NCI-H2081 (cell line): ENCODE data around the gene FCN3.
A peak's percentile ranks its signal among the peaks of the same experiment; 100 is the strongest.
"Not testable (repeated sequence)": the region's sequence is repeated elsewhere in the genome, so short reads cannot be mapped to it uniquely, and the experiment has no call there.

Source experiments
- DNase-seq, 2 experiments: peaks; one replicate each; lab custom pipeline; 2025; lab: John Stamatoyannopoulos, UW

The FCN3 gene

DNA sequence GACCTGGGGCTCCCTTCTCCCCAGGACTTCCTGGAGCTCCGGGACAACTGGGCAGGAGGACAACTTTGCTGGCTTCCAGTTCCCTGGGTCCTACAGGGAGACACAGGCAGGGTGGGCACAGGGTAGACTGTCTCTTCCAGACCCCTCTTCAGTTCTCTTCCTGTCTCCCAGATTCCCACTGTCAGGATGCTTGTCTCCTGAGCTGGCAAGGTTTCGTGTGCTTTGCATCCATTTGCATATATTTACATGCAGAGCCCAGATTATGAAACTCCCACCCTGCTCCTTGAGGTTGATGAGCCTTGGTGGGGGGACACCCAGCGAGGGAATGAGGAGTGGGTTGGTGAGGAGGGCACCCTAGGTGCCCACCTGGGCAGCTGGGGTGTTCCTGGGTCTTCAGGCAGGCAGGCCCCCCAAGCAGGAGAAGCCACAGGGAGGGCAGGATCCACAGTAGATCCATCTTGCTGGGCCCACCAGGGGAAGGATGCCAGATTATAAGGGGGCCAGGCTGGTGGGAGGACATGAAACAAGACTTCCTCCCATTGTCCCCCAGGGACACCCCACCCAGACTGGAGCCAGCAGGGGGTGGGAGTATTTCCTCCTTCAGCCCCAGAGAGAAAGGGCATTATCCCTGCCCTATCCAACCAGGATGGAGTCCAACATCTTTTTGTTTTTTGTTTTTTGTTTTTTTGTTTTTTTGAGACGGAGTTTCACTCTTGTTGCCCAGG lies at the start of gene FCN3:
Gene FCN3 (minus strand): TSS at position 463 of the 725 bp plus-strand sequence. CDS start 6 bp downstream, at position 457.
- no peak for DNase-seq

DNA sequence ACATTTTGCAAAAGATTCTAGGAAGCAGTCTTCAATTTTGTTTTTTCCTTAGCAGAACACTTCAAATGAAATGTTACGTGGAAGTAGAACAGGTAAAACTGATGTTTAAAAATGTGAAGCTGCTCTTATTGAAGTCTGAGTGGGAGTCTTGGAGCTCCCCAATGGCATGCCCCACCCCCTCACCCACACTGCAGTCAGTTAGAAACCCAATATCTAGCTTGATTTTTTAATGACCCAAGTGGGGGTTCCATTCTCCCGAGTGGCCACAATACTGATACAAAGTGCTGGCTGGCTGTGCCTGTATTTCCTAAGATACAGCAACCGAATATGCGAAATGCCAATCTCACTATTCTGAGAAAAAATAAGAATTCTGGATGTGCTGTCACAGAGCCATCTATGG lies 49.1 kb upstream of the FCN3 start:
- DNase-seq = no peak

DNA sequence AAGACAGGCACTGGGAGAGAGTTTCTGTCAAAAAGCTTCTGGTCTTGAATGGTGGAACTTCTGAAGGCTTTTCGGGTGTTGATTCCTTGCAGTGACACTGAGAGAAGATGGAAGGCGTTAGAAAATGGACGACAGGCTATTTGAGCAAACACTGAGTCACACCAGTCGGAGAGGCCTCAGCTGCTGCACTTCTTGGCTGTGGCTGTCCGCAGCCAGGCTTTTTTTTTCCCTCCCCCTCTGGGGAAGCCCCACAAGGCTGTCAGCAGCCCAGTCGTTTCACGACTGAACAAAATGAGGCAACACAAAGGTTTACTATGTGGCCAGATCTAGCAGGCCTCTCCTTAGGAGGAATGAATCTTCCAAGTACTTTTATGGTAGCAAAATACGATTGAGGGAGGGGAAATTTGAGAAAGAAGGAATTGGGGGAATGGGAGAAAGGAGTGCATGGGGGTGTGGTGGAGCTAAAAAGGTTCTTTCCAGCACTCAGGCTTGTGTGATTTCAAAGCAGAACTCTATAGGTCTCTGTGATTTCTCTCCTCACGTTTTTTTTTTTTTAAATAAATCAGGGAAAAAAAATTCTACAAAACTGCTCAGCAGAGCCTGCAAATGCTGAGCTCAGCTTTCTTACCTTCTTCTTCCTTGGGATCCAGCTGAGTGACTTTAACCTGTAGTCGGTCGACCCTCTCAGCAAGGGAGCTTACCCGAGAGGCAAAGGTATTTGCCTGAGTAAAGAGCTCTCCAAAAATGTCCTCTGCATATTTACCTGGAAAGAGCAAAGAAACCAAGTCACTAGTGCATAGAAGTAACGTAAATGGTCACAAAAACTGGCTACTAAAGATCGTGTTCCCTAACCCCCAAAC lies 43.9 kb upstream of the FCN3 start:
- DNase-seq = no peak

DNA sequence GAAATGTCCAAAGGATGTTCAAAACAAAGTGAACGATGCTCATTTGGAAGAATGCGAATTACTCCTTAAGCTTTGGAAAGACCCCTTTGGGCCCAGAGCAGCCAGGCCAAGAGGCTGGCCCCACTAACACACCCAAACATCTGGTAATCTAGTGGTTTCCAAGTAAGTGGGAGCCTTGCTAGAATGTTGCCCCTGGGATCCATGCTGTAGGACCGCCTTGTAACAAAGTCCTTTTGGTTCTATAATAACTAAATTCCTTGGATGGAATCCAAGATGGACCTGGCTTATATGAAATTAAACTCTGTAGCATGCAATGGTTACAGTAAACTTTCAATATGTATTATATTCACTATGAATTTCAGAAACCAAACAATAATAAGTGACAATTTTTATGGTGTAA lies 43.1 kb upstream of the FCN3 start:
- no peak for DNase-seq

DNA sequence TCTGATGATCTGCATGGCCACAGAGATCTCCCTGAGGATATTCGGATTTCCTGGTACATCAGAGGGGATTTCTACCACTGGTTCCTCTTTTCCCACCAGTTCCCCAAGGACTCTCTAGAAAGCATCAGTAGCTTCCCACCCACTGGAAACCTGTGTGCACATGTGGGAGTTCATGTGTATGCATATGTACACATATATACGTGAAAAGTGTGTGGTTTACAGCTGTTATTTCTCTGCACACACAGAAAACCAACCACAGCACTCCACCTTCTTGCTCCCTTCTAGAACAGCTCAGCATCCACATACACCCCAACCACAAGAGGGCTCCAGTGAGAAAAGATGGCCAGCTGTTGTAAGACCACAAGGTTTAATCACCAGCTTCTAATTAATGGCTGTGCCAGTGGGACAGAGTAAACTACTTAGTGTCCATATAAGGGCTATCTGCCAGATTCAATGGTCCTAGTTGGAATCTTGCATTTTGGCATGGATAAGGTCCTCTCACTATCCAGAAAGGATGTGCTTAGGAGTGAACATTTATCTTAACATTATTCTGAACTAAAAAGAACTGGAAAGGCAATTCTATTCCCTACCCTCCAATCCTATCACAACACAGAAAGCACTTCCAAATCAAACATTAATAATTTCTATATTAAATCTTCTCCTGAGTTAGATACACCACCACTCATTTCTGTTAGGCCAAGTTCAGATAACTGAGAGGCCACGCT lies 41.9 kb upstream of the FCN3 start:
- peak; percentile 57 to 75 for DNase-seq

DNA sequence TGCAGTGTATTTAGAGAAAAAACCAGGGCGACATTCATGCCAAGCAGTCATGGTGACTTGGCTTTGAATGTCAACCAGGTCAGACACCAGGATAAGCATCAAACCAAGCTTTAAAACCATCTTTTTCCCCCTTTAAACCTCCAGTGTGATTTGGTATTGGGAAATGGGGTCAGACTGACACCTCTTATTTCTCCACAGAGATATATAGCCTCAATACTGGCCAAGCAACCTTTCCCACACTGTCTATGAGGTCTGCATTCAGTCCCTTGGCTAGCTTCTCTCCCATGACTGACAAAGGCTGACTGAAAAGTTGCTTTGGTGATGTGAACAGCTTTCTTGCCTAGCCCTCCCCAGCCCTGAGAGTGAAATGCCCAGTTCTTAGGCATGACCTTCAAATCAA lies 39.5 kb upstream of the FCN3 start:
- no peak for DNase-seq

DNA sequence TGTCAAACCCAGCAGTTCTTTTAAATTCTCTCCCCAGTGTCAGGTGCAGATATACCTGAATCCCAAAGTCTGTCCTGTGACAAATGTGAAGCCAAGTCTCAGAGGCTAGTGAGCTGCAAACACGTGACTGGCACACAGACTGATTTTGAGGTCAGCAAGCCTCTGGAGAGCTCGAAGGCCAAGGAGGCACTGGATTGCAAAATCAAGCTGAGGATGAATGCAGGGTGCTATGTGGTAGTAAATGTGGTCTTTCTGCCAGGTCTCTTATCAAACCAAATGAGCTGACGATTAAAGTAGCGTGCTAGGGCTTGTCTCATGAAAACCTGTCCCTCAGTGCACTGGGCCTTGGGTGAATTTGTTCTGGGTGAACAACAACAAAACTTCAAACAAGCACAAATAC lies 38.4 kb upstream of the FCN3 start:
- DNase-seq = no peak

DNA sequence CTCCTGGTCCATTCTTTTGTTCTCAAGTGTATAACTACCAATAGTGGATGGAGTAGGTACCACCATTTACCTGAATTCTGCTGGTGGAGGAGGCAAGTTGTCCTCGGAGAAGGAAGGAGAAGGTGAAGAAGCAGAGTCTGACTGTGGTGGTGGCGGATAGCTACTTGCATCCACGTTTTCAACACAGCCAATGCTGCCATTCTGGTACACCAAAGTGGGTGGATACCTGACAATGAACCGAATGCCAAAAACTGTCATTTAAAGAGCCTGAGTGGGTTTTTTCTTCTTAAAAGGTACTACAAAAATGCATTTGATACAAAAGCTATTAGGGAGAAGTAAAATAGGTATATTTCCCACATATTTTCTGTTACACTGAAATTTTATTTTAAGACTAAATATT lies 37.9 kb upstream of the FCN3 start:
- DNase-seq = no peak

DNA sequence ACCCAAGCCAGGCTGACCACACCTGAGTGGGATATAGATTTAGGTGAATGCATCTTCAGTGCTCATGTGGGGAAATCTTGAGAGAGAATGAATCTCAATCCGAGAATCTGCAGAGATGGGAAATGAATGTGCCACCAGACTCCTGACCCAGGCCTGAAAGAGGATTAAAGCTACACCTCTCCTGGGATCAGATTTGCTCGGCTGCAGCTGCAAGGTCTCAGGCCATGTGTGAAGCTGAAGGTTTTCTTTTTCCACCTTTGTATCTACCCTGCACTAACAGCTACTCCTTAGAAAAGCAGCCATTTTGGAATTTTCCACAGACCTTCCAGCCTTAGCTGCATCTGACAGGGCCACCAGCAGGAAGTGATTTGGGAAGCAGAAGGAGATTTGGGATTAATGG lies 36.1 kb upstream of the FCN3 start:
- DNase-seq = no peak

DNA sequence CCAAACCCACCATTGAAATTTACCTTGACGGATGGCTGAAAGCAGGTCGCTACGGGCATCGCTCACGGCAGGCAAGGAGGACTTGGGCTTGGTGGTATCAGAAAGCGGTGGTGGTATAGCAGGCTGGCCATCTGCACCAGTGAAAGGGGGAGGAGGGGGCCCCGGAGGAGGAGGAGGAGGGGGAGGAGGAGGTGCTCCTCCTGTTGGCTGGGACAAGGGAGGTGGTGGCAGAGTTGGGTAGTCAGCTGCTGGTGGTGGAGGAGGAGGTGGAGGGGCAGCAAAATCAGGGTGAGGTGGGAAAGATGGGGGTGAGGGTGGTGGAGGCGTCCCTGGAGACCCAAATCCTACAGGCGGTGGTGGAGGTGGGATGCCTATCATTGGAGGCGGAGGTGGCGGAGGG lies 35.0 kb upstream of the FCN3 start:
- DNase-seq = no peak

DNA sequence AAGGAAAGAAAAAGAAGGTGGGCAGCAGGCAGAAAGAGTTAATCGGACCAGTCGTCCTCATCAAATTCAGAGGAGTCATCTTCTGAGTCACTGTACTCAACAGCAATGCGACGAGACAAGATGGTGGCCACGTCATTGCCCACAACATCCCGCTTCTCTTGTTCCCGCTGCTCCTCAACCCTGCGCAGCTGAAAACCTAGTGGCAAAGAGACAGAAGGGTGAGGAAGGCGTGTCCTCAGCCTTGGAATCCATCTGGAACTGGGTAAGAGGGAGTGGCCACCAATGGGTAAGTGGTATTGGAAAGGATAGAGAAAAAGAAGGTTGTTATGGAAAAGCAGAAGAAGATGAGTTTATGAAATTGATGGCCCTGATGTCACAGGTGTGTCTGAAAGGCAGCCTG lies 33.5 kb upstream of the FCN3 start:
- DNase-seq = no peak

DNA sequence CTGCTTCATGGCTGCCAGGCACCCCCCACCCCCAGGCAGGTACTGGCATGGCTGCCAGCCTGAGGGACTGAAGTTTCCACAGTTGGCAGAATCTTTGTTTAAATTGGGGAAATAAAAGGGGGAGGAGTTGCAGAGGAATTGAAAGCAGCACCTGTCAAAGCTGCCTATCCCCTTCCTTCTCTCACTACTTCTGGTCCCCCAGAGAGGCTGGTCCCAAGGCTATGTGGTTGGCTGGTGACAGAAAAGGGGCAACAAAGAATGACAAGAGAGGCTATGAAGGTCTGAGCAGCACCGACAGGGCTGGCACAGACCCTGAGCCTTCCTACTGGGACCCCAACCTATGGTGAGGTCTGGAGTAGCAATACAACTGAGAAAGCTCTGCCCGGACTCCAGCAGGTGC lies 32.2 kb upstream of the FCN3 start:
- DNase-seq = not testable (repeated sequence)

DNA sequence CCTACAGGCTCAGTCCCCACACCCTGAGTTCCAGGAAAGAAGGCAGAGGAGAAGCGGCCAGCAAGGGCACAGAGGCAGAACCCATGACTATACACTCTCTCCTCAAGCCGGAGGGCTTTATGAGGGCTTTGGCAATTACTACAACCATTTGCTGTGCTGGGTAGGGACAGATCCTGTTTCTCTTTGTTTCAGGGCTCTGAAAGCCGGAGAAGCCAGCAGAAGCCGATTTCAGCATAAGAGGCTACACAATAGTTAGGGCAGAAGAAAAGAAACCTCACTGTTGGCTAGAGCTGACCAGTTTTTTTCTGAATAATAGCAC lies 31.7 kb upstream of the FCN3 start:
- no peak for DNase-seq

DNA sequence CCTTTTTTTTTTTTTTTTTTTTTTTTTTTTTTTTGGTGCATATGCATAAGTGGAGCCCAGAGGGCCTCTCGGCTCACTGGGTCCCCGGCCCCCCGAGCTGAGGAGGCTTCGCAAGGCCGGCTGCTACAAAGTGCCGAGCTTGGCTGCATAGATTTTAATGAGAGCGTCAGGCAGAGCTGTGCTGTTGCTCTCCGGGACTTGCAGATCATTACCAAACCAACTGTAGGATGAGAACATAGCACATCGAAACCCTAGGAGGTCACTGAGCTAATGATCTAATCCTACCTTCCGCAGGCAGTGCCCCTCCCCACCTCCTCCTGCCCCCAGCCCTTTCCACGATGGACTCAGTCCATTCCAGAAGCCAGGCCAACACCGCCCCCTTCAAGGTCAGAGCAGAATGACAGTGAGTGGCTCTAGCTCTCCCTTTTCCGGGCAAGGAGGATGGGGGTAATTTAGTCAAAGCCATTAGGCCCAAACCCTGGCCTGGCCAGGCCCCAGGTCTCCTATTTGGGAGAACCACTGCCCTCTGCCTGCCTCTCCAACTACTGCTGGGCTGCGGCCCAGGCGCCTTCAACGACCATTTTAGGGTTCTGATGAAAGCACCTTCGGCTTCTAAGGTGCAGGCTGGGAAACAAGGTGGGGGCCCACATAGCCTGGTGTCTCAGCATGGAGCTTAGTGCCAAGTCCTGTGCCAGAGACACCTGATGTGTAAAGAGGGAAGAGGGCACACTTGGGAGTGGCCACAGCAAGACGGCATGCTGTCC lies 31.2 kb upstream of the FCN3 start:
- not testable (repeated sequence) for DNase-seq

DNA sequence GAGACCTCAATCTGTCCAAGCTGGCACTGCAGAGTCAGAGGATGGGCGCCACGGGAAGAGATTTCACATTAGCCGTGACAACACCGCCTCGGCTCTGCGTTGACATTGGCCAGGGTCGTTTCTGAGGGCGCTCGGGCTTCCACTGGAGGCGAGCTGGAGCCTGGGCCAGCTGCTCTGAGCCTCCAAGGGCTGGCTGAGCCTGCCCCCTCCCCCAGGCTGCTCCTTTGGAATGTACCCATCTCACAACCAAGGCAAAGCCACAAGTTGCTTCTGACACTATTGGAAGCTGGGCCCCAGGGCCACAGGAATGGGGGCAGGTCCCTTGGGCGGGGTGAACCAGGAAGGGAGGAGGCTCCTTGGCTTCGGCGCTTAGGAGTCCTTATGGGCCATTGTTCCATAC lies 30.4 kb upstream of the FCN3 start:
- no peak for DNase-seq

DNA sequence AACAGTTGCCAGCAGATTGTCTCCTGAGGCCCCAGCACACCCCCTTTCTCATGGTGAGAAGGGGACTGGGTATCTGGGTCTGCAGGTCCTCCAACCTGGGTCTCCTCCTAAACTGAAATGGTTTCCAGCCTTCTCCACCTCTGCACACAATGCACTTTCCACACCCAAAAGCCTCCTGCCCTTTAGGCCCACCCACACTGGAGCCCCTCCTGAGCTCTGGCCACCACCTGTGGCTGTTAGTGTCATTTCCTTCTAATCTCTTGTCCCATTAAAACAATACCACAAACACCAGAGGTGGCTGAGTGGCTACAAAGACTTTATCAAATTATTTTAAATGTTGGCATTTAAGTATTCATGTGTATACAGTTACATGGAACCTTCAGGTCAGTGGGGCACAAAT lies 29.3 kb upstream of the FCN3 start:
- no peak for DNase-seq

DNA sequence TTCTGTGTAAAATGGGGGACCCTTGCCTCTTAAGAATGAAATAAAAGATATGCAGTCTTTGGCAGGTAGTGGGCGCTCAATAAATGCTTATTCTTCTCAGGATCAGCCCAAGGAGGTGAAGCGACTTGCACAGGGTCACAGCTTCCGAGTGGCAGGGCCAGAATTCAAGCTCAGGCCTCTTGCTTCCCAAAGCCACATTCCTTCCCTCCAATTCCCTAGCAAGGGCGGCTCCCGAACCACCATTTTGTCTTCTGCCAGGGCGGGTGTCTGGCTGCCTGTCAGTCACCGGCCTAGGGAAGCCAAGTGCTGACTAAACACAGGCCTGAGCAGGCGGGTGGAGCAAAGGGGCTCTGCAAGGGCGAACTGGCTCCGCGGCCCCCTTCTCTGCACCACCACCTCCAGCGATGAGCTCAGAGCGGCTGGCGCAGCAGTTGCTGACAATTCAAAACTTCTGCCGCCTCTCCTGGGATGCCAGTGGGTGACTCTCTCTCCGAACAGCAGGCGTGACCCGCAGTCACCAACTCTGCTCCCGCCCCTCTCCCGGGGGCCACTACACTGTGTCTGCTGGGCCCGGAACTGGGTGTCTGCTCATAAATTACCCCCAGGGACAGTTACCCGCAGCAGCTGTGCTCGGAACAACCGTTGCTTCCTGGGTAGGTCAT lies 28.6 kb upstream of the FCN3 start:
- DNase-seq = no peak

DNA sequence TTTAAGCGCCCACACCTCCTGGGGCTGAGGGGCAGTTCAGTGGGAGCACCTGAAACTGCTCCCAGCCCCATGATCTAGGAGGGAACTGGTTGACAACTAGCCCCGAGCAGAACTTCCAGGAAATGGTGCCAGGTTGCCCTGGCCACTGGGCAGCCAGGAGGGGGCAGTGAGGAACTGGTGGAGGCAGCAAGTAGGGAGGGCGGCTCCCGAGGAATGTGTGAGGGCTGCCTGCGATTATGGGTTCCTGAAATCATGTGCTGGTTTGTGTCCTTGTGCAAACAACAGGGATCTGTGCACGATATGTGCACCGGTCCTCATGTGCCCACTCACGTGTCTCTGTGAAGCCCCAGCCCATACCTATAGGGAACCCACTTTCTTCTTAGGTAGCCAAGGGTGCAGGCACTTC lies 27.7 kb upstream of the FCN3 start:
- DNase-seq = peak in 1 of 2 experiments; percentile 11

DNA sequence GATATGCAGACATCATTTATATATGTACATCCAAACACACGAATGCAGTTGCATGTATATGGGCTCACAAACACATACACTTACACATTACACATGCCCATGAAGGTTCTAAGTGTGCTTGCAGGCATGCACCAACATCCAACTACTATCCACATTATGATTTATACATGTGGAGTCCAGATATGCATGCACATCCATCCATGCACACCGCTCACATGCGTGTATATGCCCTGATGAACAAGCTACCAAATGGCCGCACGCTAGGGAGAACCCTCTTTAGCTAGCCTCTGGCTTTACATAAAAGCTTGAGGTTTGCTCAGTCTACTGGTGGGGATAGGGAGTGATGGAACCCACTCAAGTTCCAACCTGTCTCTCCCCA lies 26.3 kb upstream of the FCN3 start:
- DNase-seq = no peak

DNA sequence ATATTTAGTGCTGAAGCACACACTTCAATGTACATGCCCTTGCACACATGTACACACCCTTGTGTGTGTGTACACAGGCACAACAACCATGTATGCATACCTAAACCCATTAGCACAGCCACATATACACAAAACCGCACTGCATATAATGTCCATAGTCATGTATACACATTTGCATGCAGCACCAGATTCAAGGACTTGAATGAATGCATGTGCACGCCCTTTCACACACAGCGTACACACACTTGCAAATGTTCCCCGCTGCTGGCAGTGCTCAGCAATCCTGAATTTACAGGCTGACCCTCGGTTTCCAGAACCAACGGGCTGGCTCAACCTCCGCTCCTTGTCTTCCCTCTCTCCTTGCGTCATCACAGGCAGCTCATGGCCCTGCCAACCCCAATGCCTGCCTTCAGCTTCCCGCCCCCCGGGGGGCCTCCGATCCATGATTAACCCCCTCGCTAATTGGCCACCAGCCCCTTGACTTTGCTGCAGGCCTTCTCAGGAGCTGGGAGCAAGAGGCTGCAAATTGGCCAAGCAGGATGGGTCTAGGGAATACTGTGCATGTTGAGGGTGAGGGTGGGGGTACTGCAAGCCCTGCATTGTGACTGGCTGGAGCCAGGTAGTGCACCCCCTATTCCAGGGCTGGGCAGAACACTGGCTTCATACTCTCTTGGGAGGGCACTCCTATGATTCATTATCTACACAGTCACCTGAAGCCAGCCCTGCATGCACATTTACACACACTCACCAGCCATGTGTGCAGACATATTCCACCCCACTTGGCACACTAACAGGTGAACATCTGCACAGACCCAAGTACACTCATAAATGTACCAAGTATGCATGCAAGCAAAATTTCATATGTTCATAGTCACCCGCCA lies 25.7 kb upstream of the FCN3 start:
- DNase-seq = no peak
